ENCODE data around the gene RNF144A. TPM values are rescaled to one million over a fixed set of nuclear protein-coding genes. Genes with fewer than 3 reads are reported as not detected.

RNF144A gene
- total and polyA plus RNA-seq, 11 donors = 3.5 to 27.2 (median 11.9) TPM

DNA sequence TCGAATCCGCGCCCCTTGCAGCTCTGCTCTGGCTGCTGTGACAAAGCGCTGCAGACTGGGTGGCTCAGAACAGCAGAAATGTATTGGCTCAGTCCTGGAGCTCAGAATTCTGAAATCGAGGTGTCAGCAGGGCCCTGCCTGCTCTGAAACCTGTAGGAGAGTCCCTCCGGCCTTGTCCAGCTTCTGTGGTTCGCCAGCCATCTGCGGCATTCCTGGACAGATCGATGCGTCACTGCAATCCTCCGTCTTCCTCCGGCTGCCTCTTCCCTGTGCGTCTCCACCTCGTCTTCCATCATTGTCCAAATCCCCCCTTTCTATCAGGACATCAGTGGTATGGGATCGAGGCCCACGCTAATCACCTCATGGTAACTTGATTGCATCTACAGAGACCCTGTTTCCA lies 115.2 kb downstream of the RNF144A start:
- H3K27me3 ChIP-seq = no peaks in the 10 kb centered on the region
- TF ChIP-seq POLR2A (IDR thresholded peaks at IDR 0.05) = no peak
- TF ChIP-seq, protein P1, sequence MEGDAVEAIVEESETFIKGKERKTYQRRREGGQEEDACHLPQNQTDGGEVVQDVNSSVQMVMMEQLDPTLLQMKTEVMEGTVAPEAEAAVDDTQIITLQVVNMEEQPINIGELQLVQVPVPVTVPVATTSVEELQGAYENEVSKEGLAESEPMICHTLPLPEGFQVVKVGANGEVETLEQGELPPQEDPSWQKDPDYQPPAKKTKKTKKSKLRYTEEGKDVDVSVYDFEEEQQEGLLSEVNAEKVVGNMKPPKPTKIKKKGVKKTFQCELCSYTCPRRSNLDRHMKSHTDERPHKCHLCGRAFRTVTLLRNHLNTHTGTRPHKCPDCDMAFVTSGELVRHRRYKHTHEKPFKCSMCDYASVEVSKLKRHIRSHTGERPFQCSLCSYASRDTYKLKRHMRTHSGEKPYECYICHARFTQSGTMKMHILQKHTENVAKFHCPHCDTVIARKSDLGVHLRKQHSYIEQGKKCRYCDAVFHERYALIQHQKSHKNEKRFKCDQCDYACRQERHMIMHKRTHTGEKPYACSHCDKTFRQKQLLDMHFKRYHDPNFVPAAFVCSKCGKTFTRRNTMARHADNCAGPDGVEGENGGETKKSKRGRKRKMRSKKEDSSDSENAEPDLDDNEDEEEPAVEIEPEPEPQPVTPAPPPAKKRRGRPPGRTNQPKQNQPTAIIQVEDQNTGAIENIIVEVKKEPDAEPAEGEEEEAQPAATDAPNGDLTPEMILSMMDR (IDR thresholded peaks at IDR 0.05) = no peak
- WGBS, 4 donors = 93 to 97% (median 96%) methylated on average over 16 of the region's 16 CpGs
- H3K9me3 ChIP-seq = no peaks in the 10 kb centered on the region
- no peak overlapping the region for H3K4me3 ChIP-seq
- peaks cover 0 to 73% (median 34%) of the 10 kb centered on the region in 9 donors for H3K36me3 ChIP-seq
- no peak for ATAC-seq
- intact Hi-C loops (cut with DNase I) = loop anchor here in 2 of 10 donors (5.0 kb wide), 1 partner anchor 115 kb away; the partner anchor contains the start of gene RNF144A (in 2 of the 2)
- no peak overlapping the region for H3K27ac ChIP-seq
- peaks cover 0 to 36% (median 23%) of the 10 kb centered on the region in 12 donors for H3K4me1 ChIP-seq
- no peak for DNase-seq

DNA sequence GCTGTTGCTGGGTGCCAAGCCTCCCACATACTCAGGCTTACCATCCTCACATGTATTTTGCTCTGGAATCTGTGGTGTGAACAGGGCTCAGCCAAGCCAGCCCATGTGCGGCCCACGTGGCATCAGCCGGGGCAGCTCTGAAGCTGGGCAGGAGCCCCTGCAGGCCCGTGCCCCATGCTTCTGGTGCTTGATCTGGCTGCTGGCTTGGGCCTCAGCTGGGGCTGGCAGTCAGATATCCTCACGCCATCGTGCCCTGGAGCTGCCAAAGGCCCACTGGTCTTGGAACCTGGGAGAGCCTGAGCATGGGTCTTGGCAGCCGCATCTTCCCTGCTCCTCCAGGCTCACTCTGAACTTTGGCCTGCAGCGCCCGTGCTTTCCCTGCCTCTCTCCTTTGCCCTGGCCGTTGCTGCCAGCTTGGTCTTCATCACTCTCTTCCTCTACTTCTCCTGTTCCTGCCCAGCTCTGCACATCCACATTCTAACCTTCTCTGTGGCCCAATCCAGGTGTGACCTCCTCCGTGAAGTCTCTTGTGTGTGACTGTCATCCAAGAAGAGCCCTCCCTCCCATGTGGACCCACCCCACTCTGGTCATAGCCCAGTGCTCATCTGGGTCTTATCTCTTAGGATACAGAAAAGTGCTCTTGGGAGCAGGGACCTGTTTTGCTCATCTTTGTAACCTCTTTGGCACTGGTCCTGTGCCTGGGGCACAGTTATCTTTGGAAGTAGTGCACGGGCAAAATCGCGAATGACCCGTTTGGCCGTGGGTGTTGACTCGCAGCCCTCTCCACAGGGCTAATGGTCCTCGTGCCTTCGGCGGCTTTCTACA lies 116.1 kb downstream of the RNF144A start:
- no peak overlapping the region for H3K4me3 ChIP-seq
- no peak overlapping the region for H3K27ac ChIP-seq
- no peaks in the 10 kb centered on the region for H3K9me3 ChIP-seq
- intact Hi-C loops (cut with DNase I) = loop anchor here in 2 of 10 donors (5.0 kb wide), 1 partner anchor 116 kb away; the partner anchor contains the start of gene RNF144A (in 2 of the 2)
- ATAC-seq (no peak), DNase-seq (no peak)
- H3K4me1 ChIP-seq = peaks cover 0 to 26% (median 15%) of the 10 kb centered on the region in 12 donors
- WGBS, 4 donors = 76 to 88% (median 83%) methylated on average over 18 to 20 of the region's 20 CpGs
- H3K36me3 ChIP-seq = peaks cover 0 to 81% (median 34%) of the 10 kb centered on the region in 9 donors
- H3K27me3 ChIP-seq = no peaks in the 10 kb centered on the region
- TF ChIP-seq POLR2A (IDR thresholded peaks at IDR 0.05) = no peak
- TF ChIP-seq, protein P1 (IDR thresholded peaks at IDR 0.05) = no peak

DNA sequence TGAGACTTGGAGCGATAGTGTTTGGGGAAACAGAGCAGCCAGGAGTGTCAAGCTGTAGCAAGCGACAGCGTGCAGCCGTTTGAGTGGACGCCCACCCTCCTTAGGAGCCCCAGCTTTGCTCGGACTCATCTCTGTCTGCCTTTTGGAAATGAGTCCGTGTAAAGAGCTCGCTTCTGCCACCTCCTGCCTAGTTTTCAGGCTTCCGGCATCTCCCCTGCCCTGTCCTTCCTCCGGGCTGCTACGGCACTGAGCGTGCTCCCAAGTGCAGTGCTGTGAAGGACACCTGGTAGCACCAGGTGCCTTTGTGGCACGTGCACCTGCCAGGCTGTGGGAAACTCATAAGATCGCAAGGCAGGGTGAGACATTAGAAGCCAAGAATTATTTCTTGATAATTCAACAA lies 117.1 kb downstream of the RNF144A start:
- no peaks in the 10 kb centered on the region for H3K27me3 ChIP-seq
- H3K36me3 ChIP-seq = peaks cover 0 to 77% (median 34%) of the 10 kb centered on the region in 9 donors
- H3K27ac ChIP-seq = no peak overlapping the region
- intact Hi-C loops (cut with DNase I) = loop anchor here in 2 of 10 donors (5.0 kb wide), 1 partner anchor 117 kb away; the partner anchor contains the start of gene RNF144A (in 2 of the 2)
- H3K9me3 ChIP-seq = no peaks in the 10 kb centered on the region
- WGBS, 4 donors = 45 to 54% (median 51%) methylated on average over 14 of the region's 14 CpGs
- DNase-seq (no peak), ATAC-seq (peak in 2 of 4 donors; percentile 32 to 48)
- TF ChIP-seq, protein P1 (IDR thresholded peaks at IDR 0.05) = peak in 7 of 12 donors; percentile 17 to 38 (median 28)
- no peak for TF ChIP-seq POLR2A (IDR thresholded peaks at IDR 0.05)
- H3K4me1 ChIP-seq = peaks cover 0 to 16% (median 5%) of the 10 kb centered on the region in 12 donors
- H3K4me3 ChIP-seq = no peak overlapping the region

DNA sequence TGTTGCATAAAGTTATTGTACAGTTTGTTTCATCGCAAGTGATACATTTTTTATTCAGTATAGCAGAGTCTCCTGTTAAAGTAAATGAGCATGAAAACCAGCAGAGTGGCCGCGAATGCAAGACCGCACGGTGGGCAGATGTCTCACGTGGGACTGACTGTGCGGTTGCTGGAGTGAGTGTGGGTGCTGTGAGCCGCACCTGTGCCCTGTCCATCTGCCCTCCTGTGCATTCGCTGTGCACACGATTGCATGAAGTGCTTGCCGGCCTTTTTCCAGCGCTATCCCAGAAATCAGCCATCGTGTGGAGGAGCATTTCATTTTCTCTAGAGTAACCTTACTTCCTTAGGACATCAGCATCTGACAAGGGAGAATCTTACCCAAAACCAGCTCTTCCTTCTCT lies 118.7 kb downstream of the RNF144A start:
- Histone ChIP-seq H3K4me3 (no peak overlapping the region), H3K27me3 (no peaks in the 10 kb centered on the region), H3K36me3 (peaks cover 0 to 86% (median 46%) of the 10 kb centered on the region in 9 donors), H3K4me1 (peaks cover 0 to 12% (median 0%) of the 10 kb centered on the region in 12 donors), H3K9me3 (no peaks in the 10 kb centered on the region), H3K27ac (no peak overlapping the region)
- TF ChIP-seq, protein P1 (IDR thresholded peaks at IDR 0.05) = no peak
- no peak for TF ChIP-seq POLR2A (IDR thresholded peaks at IDR 0.05)
- no peak for DNase-seq
- intact Hi-C loops (cut with DNase I) = loop anchor here in 2 of 10 donors (5.0 kb wide), 2 partner anchors 119 to 139 kb away; partner anchors contain the start of gene RNF144A (in 1 of the 2)
- no peak for ATAC-seq
- 95 to 96% (median 96%) methylated on average over 13 of the region's 13 CpGs for WGBS, 4 donors
